ENCODE results near the gene NR5A2. TPM values are rescaled to one million over a fixed set of nuclear protein-coding genes. Genes with fewer than 3 reads are reported as not detected.

NR5A2 gene
- total RNA-seq, 1 experiment from 2014 or later: 4.7 TPM

DNA sequence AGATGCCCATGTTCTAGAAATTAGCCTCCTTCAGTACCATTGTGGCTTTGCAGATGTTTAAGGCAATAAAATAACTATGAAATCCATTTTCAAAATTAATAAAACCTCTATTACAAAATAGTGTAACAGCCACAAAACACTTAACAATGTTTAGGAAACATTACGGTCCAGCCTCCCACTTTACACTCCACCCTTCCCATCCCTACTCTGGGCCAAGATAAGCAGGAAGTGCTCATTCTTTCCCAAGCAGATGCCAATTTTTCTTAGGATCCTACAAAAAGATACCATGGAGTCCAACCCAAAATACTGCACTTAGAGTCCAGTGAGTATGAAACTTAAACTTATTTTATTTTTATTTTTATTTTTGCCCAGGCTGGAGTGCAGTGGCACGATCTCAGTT is 150.8 kb downstream of the NR5A2 start:
- H3K14ac ChIP-seq (ENCODE audit: insufficient read depth, low read length): no peak overlapping the region
- no peaks in the 10 kb centered on the region for H3K79me2 ChIP-seq (ENCODE audit: insufficient read depth, low read length)
- H3T11ph ChIP-seq (ENCODE audit: low read length): no peak overlapping the region
- no peak overlapping the region for H2BK20ac ChIP-seq (ENCODE audit: low read depth, low read length, poor library complexity, severe bottlenecking)
- H3K4ac ChIP-seq (ENCODE audit: low read depth, low read length): no peak overlapping the region
- no peak overlapping the region for H2BK12ac ChIP-seq (ENCODE audit: insufficient read length, low read depth, low read length)
- H4K8ac ChIP-seq (replicated peaks; ENCODE audit: insufficient read length, low read depth, low read length): no peak overlapping the region
- no peaks in the 10 kb centered on the region for H3K79me1 ChIP-seq (ENCODE audit: insufficient read depth, low read depth, low read length, poor library complexity, severe bottlenecking)
- no peak overlapping the region for H3K9ac ChIP-seq (ENCODE audit: extremely low read depth, insufficient read length, low read length)
- H2BK5ac ChIP-seq (ENCODE audit: insufficient read length, low read length): no peak overlapping the region
- DNase-seq: no peak
- H3K23me2 ChIP-seq (ENCODE audit: insufficient read length, low read depth, low read length, poor library complexity, severe bottlenecking): no peaks in the 10 kb centered on the region
- Mint-ChIP-seq H3K27ac (no peak overlapping the region), H3K4me1 (peaks cover 12% of the 10 kb centered on the region in 2 experiments), H3K36me3 (ENCODE audit: insufficient read depth in 1 of 3, low read depth in 3 of 3) (no peaks in the 10 kb centered on the region; a peak in 1 of 7 replicates), H3K27me3 (ENCODE audit: low read depth) (no peaks in the 10 kb centered on the region), H3K9me3 (no peaks in the 10 kb centered on the region), H3K4me3 (no peak overlapping the region)
- no peak overlapping the region for H3K4me2 ChIP-seq (ENCODE audit: insufficient read depth, insufficient read length, low read length)
- no peak overlapping the region for H3K27ac ChIP-seq (ENCODE audit: insufficient read length, low read depth, low read length)
- no peak overlapping the region for H3K18ac ChIP-seq (ENCODE audit: insufficient read length, low read depth, low read length)
- no CpG with 5 or more reads among the region's 2 CpGs for WGBS (ENCODE audit: extremely low coverage, insufficient read length, low lambda C conversion rate)
- no peaks in the 10 kb centered on the region for H3K4me1 ChIP-seq (ENCODE audit: insufficient read depth, low read length)
- no peak overlapping the region for H2AK5ac ChIP-seq (ENCODE audit: insufficient read length, low read length)
- H4K91ac ChIP-seq (ENCODE audit: insufficient read length, low read depth, low read length): no peak overlapping the region
- H3K56ac ChIP-seq (ENCODE audit: insufficient read length, low read depth, low read length): no peak overlapping the region
- H2AFZ ChIP-seq (ENCODE audit: low read length): no peak overlapping the region
- H4K20me1 ChIP-seq (ENCODE audit: control insufficient read depth, insufficient read depth, insufficient read length): no peaks in the 10 kb centered on the region
- H2BK15ac ChIP-seq (ENCODE audit: low read depth, low read length): no peak overlapping the region
- TF ChIP-seq, protein P1, sequence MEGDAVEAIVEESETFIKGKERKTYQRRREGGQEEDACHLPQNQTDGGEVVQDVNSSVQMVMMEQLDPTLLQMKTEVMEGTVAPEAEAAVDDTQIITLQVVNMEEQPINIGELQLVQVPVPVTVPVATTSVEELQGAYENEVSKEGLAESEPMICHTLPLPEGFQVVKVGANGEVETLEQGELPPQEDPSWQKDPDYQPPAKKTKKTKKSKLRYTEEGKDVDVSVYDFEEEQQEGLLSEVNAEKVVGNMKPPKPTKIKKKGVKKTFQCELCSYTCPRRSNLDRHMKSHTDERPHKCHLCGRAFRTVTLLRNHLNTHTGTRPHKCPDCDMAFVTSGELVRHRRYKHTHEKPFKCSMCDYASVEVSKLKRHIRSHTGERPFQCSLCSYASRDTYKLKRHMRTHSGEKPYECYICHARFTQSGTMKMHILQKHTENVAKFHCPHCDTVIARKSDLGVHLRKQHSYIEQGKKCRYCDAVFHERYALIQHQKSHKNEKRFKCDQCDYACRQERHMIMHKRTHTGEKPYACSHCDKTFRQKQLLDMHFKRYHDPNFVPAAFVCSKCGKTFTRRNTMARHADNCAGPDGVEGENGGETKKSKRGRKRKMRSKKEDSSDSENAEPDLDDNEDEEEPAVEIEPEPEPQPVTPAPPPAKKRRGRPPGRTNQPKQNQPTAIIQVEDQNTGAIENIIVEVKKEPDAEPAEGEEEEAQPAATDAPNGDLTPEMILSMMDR (conservative IDR thresholded peaks at IDR 0.05): no peak
- H2BK120ac ChIP-seq (ENCODE audit: low read depth, low read length, poor library complexity, severe bottlenecking): no peak overlapping the region
- no peak overlapping the region for H4K5ac ChIP-seq (ENCODE audit: insufficient read length, low read depth, low read length)
- H3K27me3 ChIP-seq (ENCODE audit: insufficient read depth, low read length): no peaks in the 10 kb centered on the region
- no peaks in the 10 kb centered on the region for H3K9me3 ChIP-seq (ENCODE audit: control insufficient read depth, low read depth, low read length)
- H3K23ac ChIP-seq (ENCODE audit: insufficient read length, low read depth, low read length): no peak overlapping the region

All from H9 (cell line).